ENCODE results near the gene VTI1A. TPM values are rescaled to one million over a fixed set of nuclear protein-coding genes. Genes with fewer than 3 reads are reported as not detected.

Gene VTI1A
- total and polyA plus RNA-seq, 2 of the 8 experiments (the other 6 are each of a cell fraction or from before 2014, with no cell fraction given): 6.0 to 20.0 TPM

DNA sequence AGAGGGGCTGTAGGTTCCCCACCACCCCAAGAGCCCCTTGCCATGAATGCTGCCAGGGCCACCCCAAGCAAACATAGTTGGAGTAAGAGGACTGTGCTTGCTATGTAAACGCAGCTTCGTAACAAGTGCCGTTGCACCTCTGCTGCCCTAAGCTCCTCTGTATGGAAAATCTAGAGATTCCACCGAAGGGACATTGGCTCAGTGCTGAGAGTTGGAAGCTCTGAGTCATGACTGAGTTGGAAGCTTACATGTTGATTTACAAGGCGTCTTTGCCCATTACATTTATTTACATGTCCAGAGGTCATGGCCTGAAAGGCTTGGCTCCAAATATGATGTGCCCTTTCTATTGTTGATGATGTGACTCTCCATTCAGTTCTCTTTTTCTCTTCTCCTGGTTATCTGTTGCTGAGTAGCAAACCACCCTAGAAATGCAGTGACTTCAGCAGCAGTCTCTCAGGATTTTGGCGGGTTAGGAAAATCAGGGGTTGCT is 270.0 kb downstream of the VTI1A start (continued):
- TF ChIP-seq TAF7 (optimal IDR thresholded peaks at IDR 0.05; ENCODE audit: borderline replicate concordance, low read depth, low read length): no peak
- no peak for TF ChIP-seq HDAC2 (IDR thresholded peaks at IDR 0.05; ENCODE audit: borderline replicate concordance in 1 of 2, low read depth in 2 of 2, low read length in 2 of 2)
- no peak for TF ChIP-seq ZNF274 (IDR thresholded peaks at IDR 0.05; ENCODE audit: borderline replicate concordance, extremely low read depth, low read length)
- TF ChIP-seq CREB1 (IDR thresholded peaks at IDR 0.05): no peak
- no peak for TF ChIP-seq JUN (IDR thresholded peaks at IDR 0.05; ENCODE audit: low read depth, low read length)
- no peak for TF ChIP-seq SIN3A (conservative IDR thresholded peaks at IDR 0.05 in 1 of 2, IDR thresholded peaks at IDR 0.05 in 1 of 2; ENCODE audit: low read depth in 1 of 2, low read length in 2 of 2)
